OCI-LY1 (cell line): ENCODE measurements around the gene CD72.

Experiments
- EZH2 ChIP-seq: fragments of 200-600 bp; sonication (generic), shearing (Covaris generic); IDR thresholded peaks from 2 replicates; pipeline ENCODE4 v1.8.0; 2017; ENCODE audit warnings: borderline replicate concordance, mixed run types, mild to moderate bottlenecking, antibody characterized with exemption, low read length, moderate library complexity, mixed read lengths
- TF ChIP-seq, protein P1 (sequence below): fragments of 200-600 bp; sonication (generic), shearing (Covaris generic); IDR thresholded peaks from 2 replicates; pipeline ENCODE4 v1.5.1; 2017; ENCODE audit warnings: mild to moderate bottlenecking, antibody characterized with exemption, low read length, moderate library complexity, mixed read lengths

DNA sequence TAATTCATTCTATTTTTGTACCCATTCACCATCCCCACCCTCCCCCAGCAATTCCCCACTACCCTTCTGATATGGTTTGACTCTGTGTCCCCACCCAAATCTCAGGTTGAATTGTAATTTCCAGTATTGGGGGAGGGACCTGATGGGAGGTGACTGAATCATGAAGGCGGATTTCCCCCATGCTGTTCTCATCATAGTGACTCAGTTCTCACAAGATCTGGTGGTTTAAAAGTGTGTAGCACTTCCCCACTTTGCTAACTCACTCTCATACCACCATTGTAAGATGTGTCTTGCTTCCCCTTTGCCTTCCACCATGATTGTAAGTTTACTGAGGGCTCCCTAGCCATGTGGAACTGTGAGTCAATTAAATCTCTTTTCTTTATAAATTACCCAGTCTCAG is 39.1 kb downstream of the CD72 start:
- TF ChIP-seq, protein P1, sequence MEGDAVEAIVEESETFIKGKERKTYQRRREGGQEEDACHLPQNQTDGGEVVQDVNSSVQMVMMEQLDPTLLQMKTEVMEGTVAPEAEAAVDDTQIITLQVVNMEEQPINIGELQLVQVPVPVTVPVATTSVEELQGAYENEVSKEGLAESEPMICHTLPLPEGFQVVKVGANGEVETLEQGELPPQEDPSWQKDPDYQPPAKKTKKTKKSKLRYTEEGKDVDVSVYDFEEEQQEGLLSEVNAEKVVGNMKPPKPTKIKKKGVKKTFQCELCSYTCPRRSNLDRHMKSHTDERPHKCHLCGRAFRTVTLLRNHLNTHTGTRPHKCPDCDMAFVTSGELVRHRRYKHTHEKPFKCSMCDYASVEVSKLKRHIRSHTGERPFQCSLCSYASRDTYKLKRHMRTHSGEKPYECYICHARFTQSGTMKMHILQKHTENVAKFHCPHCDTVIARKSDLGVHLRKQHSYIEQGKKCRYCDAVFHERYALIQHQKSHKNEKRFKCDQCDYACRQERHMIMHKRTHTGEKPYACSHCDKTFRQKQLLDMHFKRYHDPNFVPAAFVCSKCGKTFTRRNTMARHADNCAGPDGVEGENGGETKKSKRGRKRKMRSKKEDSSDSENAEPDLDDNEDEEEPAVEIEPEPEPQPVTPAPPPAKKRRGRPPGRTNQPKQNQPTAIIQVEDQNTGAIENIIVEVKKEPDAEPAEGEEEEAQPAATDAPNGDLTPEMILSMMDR, result no peak
- no peak for TF ChIP-seq EZH2
